Measurements from ENCODE around the gene DHTKD1. TPM values are rescaled to one million over a fixed set of nuclear protein-coding genes. Genes with fewer than 3 reads are reported as not detected.

DHTKD1 gene
- total and polyA plus RNA-seq, 10 of the 15 experiments (the other 5 are each of a cell fraction or from before 2014, with no cell fraction given) = 11.3 to 35.0 (median 26.9) TPM

GRCh38 chr10:12129222-12130111, 60.7 kb downstream of the DHTKD1 start, which contains the start of gene SEC61A2 (continued):
- TF ChIP-seq DPF2 (IDR thresholded peaks at IDR 0.05) (peak; percentile 73; the same call in 1 of the 2 replicates), SREBF2 (IDR thresholded peaks at IDR 0.05; ENCODE audit: low read length) (no peak), SKIL (IDR thresholded peaks at IDR 0.05; ENCODE audit: low read depth, poor library complexity, severe bottlenecking) (no peak), MXI1 (IDR thresholded peaks at IDR 0.05; ENCODE audit: low read depth, low read length) (peak; percentile 86), ZBTB40 (IDR thresholded peaks at IDR 0.05; ENCODE audit: borderline replicate concordance) (no peak), CBFB (IDR thresholded peaks at IDR 0.05; ENCODE audit: low read depth) (no peak), LARP7 (IDR thresholded peaks at IDR 0.05) (peak; percentile 89), ZNF687 (IDR thresholded peaks at IDR 0.05) (peak; percentile 83), MLLT1 (IDR thresholded peaks at IDR 0.05) (no peak), YBX1 (IDR thresholded peaks at IDR 0.05) (no peak), IKZF1 (conservative IDR thresholded peaks at IDR 0.05) (peak; percentile 72), SIX5 (IDR thresholded peaks at IDR 0.05; ENCODE audit: low read depth, low read length, severe bottlenecking) (peak; percentile 2), ELK1 (IDR thresholded peaks at IDR 0.05; ENCODE audit: low read depth, low read length) (no peak), PML (IDR thresholded peaks at IDR 0.05; ENCODE audit: low read length) (no peak), BMI1 (IDR thresholded peaks at IDR 0.05; ENCODE audit: borderline replicate concordance) (no peak), PAX8 (IDR thresholded peaks at IDR 0.05) (no peak), JUNB (IDR thresholded peaks at IDR 0.05) (no peak)
